HG03097 (cell line): ENCODE results near the gene CSNK1G1.

ENCODE experiments used
- ATAC-seq: cut with Tn5 transposase; IDR thresholded peaks from one replicate; pipeline ENCODE4 v1.9.1; 2021; ENCODE audit not compliant: unreplicated experiment, low FRiP score

CSNK1G1 gene

GRCh38 chr15:64158363-64159134 is 197.4 kb downstream of the CSNK1G1 start:
- ATAC-seq, result no peak

GRCh38 chr15:64157599-64158125 is 198.3 kb downstream of the CSNK1G1 start:
- no peak for ATAC-seq

DNA sequence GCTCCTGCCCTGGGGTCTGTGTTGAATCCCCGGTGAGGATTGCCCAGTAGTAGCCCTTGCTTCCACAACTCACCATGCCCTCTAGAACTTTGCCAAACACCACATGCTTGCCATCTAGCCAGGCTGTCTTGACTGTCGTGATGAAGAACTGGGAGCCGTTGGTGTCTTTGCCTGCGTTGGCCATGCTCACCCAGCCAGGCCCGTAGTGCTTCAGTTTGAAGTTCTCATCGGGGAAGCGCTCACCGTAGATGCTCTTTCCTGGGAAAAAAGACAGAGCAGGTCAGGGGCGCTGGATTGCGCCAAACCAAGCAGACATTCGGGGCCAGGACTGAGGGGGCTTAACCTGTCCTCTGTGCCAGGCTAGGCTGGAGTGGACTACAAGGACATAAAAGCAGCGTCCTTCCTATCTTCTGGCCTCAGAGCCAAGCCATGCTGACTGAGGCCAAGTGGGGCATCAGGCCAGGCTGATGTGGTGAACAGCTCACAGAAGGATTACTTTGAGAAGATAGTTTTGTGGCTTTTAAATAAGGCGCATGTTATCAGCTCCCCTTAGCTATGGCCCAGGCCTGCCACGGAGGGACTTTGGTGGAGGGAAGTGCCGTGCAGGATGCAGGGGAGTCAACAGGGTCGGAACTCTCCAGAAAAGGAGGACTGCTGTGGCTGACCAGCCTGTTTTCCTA is 199.2 kb downstream of the CSNK1G1 start:
- ATAC-seq, result no peak

GRCh38 chr15:64155802-64156651 is 199.9 kb downstream of the CSNK1G1 start:
- no peak for ATAC-seq

DNA sequence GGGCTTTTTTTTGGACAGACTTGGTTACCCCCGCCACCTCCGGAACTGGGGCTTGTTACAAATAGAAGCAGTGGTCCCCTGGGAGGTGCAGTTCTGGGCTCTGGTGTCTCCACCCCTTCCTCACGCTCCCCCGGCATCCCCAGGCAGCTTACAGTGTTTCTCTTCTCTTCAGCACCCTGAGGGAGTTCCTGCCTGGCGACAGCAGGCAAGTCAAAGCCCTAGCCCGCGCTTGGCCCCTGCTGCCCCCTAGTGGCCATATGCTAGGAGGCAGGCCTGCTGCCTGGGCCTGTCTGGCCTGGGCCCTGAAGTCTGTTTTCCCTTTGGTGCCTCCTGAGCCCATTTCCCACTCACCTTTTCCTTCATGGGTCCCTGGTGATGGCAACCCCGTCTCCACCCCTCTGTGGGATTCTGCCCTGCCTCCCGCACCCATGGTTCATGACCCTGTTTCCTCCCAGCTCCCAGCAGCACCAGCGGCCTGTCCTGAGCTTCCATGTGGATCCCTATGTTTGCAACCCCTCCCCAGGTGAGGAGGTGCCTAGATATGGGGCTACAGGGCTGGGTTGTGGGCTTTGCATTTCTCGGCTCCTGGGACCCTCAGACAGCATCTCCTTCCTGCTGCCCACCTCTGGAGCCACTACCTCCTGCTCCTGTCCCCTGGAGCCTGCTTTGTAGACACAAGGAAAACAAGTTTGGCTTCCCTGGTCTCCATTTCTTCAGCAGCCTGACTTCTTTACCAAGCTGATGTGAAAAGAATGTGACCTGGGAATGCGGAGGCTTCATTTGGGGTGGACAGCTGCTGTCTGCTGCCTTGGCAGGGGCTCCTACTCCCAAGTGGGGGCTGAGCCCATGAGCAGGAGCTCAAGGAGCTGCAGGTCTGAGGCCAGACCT is 202.2 kb downstream of the CSNK1G1 start:
- peak; percentile 50 for ATAC-seq

DNA sequence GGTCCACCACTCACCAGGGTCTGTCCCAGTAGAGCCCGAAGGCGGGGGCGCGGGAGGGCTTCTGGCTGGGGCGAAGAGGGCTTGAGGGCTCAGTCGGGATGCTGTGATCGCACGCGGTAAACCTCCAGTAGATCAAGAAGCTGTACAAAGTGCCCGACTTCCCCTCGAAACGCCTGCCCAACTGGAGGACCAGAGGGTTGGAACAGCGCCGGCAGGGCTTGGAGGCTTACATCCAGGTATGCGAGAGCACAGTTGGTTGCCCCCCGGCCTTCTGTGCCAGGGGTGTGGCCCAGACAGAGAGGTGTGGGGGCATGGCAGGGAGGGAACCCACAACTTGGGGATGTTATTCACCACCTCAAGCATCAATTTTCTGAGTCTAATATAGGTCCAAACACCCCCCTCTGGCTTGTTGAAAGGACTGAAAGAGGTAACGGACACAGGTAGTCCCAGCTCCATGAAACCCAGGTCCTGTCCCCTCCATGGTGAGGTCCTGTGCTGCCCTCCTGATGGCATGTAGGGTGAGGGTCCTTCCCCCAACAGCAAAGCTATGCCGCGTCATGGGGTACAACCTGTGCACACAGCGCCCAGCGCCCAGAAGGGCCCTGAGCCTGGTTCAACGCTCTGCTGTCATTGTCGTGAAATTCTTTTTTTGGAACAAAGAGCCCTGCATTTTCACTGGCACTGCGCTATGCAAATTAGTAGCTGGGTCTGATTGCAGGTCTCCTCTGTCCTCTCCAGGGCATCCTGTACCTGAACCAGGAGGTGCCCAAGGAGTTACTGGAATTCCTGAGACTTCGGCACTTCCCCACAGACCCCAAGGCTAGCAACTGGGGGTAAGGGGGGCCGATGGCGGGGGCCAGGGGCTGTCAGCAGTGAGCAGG is 203.2 kb downstream of the CSNK1G1 start:
- peak; percentile 2 for ATAC-seq

DNA sequence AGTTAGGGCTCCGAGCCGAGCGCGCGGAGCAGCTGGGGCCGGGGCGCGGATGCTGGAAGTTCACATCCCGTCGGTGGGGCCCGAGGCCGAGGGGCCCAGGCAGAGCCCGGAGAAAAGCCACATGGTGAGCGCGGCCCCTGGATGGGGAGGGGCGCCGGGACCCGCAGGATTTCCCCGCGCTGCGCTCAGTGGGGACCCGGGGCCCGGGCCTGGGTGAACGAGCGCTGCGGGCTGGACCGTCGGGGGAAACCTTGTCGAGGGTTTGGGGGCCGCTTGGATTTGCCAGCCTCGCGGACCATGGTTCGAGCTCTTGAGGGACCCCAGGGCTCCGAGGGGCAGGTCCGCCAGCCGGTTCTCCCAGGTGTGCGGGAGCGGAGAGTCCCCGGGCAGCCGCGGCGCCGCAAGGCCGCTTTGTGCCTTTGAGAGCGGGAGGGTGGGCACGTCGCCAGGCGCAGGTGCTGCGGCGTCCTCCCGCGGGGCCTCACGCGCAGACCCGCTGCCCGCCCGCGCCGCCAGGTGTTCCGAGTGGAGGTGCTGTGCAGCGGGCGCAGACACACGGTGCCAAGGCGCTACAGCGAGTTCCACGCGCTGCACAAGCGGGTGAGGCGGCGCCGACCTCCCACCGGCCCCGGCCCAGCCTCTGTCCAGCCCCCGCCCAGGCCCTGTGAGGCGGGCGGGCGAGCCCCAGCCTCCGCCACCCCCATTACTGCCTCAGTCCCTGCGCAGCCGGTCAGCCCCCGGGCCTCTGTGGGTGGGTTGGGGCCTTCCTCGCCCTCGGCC is 204.1 kb downstream of the CSNK1G1 start, which contains the start of gene SNX22:
Gene SNX22 (plus strand): TSS at position 5 of the 780 bp plus-strand sequence. CDS start 45 bp downstream, at position 50.
- ATAC-seq, result peak; percentile 6

DNA sequence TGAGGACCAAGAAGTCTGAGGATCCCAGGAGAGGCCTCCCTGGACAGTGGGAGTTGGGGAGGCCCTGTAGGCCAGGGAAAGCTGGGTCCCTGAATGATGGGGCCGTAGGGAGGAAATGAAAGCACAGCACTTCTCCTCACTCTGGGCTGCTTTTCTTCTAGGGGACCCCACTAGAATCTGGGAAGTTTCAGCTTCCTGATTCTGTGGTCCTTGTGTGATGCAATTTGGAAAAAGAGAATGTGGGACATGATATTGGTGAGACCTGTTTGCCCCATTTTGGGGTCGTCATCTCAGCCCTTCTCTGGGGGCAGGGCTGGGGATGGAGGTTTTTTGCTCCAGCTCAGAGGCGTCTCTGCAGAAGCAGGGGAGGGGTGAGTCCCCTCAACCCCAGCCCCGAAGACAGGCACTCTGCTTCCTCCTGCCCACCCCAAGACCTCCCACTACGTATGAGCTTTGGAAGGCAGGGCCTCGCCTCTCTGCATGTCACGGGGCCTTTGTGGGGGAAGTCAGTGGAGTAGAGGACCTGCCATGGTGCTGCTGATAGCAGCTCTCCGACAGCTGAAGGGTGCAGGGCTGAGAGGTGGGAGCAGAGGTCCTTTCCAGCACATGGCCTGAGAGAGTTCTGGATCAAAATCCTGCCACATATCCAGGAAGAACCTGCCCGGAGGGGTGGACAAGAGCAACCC is 205.9 kb downstream of the CSNK1G1 start:
- no peak for ATAC-seq

DNA sequence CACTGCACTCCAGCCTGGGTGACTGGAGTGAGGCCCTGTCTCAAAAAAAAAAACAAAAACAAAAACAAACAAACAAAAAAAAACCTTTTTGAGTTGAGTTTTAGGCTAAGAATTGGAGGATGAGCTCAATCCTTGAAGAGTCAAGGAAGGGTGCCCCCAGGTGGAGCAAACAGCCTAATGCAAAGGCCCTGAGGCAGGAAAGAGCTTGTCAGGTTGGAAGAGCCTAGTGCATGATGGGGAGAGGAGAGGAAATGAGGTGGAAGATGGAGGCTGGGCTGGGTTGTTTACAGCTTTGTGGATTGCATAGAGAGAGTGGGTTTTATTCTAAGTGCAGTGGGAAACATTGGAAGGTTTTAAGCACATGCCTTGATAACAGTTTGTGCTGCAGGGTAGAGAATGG is 206.5 kb downstream of the CSNK1G1 start:
- ATAC-seq, result no peak

DNA sequence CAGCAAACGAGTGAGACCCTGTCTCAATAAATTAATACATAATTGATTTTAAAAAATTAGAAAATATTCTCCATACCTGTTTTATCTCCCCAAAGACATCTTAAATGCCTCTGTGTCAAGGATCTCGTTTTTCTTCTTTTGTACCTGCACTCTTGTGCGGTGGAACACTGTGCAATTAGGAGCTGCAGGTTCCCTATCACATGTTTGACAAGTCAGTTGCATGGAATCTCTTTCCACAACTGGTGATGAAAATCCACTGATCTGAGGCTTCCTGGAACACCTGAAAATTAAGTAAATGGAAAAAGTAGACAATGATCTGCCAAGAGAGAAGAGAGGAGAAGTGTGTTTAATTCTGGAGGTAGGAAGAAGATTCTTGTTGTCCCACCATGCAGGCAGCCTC is 207.4 kb downstream of the CSNK1G1 start:
- ATAC-seq, result no peak

DNA sequence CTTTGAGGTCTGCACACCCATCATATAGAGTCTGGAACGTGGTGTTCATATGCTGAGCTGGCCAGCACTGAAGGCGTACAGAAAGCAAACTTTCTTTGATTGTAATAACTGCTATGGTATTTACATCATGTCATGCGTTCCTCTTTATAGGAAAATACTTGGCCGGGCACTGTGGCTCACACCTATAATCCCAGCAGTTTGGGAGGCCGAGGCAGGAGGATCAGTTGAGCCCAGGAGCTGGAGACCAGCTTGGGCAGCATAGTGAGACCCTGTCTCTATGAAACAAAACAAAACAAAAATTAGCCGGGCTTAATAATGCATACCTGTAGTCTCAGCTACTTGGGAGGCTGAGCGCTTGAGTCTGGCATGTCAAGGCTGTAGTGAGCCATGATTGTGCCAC is 207.8 kb downstream of the CSNK1G1 start:
- ATAC-seq, result no peak

DNA sequence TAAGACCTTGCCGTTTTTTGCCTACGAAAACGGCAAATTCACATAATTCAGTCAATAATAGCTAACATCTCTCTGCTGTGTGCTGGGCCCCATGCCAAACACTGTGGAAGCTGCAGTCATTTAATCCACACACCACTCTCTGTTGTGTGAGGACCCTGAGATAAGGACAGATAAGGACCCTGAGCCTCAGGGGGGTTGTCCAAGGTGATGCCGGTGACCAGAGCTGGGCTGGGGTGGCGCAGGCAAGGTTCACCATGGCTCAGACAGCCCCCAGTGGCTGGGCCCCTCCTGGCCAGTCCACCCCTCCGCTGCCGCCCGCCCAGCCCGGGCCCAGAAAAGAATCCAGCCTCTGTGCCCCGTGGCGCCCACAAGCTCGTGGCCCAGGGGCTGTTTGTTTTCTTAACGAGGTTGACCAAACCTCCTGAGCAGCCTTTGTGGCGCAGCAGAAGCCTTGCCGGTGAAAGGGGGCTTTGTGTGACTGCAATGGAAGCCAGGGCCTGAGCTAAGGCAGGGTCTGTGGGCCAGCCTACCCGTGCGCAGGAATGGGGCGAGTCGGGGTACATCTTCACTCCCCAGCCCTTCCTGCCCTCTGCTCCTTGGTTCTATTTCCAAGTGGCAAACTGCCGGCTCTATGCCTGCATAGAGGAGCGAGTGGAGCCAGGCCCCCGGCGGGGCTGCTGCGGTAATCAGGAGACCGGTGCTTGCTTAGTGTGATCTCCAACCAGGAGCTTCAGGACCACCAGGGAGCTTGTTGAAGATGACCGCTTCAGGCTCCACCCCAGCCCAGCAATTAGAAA is 208.9 kb downstream of the CSNK1G1 start:
- no peak for ATAC-seq

- no peak for ATAC-seq
These were observed 209.5 kb downstream of the CSNK1G1 start for GRCh38 chr15:64146520-64146884.

- no peak for ATAC-seq
These were observed 209.9 kb downstream of the CSNK1G1 start for GRCh38 chr15:64146041-64146440.

GRCh38 chr15:64144565-64145281 is 211.2 kb downstream of the CSNK1G1 start:
- ATAC-seq, result peak; percentile 50

- peak; percentile 18 for ATAC-seq
These were observed 211.8 kb downstream of the CSNK1G1 start for GRCh38 chr15:64144192-64144564.
